GM10248 (cell line): ENCODE data around the gene TMC1.

Experiments
- CTCF ChIA-PET: fragments of 300-600 bp; sonication (Branson Sonifier 250); formaldehyde crosslinking; extraction: SDS; loops from one replicate; lab custom pipeline; 2021; ENCODE audit warnings: antibody characterized with exemption; lab: Yijun Ruan, JAX
- POLR2A ChIA-PET: fragments of 350-650 bp; sonication (Branson Sonifier 250); formaldehyde crosslinking; extraction: SDS; loops from one replicate; lab custom pipeline; 2020; ENCODE audit warnings: antibody characterized with exemption; lab: Yijun Ruan, JAX
- DNase-seq: peaks from one replicate; pipeline ENCODE4 v3.0.0; 2012; ENCODE audit errors: extremely low spot score
- CTCF ChIP-seq: IDR thresholded peaks from 2 replicates; pipeline ENCODE4 v1.5.1; 2012; ENCODE audit warnings: mild to moderate bottlenecking, low read depth; ENCODE audit errors: extremely low read depth, missing control alignments, control extremely low read depth

The TMC1 gene

GRCh38 chr9:72563806-72564205 is 42.4 kb downstream of the TMC1 start:
- ChIA-PET CTCF (no interaction called here), POLR2A (no interaction called here)
- no peak for DNase-seq
- no peak for TF ChIP-seq CTCF

GRCh38 chr9:72564479-72565281 is 43.3 kb downstream of the TMC1 start:
- TF ChIP-seq CTCF: no peak
- POLR2A ChIA-PET: no interaction called here
- CTCF ChIA-PET: no interaction called here
- no peak for DNase-seq

GRCh38 chr9:72565535-72565934 is 44.1 kb downstream of the TMC1 start:
- CTCF ChIA-PET: no interaction called here
- DNase-seq: no peak
- POLR2A ChIA-PET: no interaction called here
- TF ChIP-seq CTCF: no peak

- CTCF ChIA-PET: interaction anchor here (1.3 to 7.3 kb wide), 2 partner anchors 17 to 293 kb away, joined by 3 to 64 read pairs; no protein-coding TSS in a partner anchor
- POLR2A ChIA-PET: no interaction called here
- DNase-seq: no peak
- no peak for TF ChIP-seq CTCF
Observed at GRCh38 chr9:72574156-72574810, 52.9 kb downstream of the TMC1 start.

- ChIA-PET CTCF (interaction anchor here (1.3 to 7.3 kb wide), 4 partner anchors 10 to 25 kb away, joined by 5 to 64 read pairs (median 8); no protein-coding TSS in a partner anchor), POLR2A (no interaction called here)
- no peak for DNase-seq
- no peak for TF ChIP-seq CTCF
Observed at GRCh38 chr9:72575666-72576065, 54.3 kb downstream of the TMC1 start.

GRCh38 chr9:72576087-72576486 is 54.7 kb downstream of the TMC1 start:
- DNase-seq: no peak
- ChIA-PET CTCF (interaction anchor here (1.3 to 7.3 kb wide), 5 partner anchors 10 to 538 kb away, joined by 3 to 64 read pairs (median 8); no protein-coding TSS in a partner anchor), POLR2A (no interaction called here)
- no peak for TF ChIP-seq CTCF
